GOT3 (cell line): Measurements from ENCODE around the gene BICDL2.

ENCODE experiments used
- DNase-seq: peaks from one replicate; lab custom pipeline; 2025; ENCODE audit warnings: mixed read lengths; lab: John Stamatoyannopoulos, UW

BICDL2 gene

DNA sequence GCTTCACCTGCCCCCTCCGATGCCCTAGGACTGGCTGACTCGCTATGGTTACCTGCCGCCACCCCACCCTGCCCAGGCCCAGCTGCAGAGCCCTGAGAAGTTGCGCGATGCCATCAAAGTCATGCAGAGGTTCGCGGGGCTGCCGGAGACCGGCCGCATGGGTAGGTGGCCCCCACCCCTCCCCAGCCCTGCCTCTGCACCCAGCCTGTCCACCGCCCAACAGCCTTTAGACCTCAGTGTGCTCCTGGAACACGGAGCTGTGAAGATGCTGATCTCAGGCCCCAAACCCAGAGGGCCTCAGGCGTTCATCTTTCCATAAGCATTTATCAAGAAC lies 10.6 kb upstream of the BICDL2 start:
- DNase-seq = no peak

DNA sequence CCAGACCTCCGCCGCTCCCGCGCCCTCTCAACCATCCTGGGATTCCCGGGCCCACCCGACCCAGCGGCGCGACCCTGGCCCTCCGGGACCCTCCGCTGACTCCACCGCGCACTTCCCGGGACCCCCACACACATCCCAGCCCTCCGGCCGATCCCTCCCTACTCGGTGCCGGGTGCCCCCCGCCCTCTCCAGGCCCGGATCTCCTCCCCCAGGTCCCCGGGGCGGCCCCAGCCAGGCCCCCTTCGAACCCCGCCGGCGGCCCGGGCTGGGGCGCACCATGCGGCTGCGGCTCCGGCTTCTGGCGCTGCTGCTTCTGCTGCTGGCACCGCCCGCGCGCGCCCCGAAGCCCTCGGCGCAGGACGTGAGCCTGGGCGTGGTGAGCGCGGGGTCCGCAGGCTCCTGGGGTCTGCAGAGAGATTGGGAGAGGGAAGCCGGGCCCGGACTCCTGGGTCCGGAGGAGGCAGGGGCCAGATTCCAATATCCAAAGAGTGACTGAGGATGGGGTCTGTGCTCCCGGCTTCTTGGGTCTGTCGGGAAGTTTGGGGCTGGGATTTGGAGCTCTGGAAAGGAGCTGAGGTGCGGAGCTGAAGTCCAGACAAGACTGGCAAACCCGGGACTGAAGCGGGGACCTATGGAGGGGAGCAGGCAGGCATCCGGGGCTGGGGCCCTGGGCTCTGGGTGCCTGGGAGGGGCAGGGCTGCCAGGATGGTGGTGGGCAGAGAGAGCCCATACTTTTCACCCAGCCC lies 10.1 kb upstream of the BICDL2 start:
- no peak for DNase-seq

DNA sequence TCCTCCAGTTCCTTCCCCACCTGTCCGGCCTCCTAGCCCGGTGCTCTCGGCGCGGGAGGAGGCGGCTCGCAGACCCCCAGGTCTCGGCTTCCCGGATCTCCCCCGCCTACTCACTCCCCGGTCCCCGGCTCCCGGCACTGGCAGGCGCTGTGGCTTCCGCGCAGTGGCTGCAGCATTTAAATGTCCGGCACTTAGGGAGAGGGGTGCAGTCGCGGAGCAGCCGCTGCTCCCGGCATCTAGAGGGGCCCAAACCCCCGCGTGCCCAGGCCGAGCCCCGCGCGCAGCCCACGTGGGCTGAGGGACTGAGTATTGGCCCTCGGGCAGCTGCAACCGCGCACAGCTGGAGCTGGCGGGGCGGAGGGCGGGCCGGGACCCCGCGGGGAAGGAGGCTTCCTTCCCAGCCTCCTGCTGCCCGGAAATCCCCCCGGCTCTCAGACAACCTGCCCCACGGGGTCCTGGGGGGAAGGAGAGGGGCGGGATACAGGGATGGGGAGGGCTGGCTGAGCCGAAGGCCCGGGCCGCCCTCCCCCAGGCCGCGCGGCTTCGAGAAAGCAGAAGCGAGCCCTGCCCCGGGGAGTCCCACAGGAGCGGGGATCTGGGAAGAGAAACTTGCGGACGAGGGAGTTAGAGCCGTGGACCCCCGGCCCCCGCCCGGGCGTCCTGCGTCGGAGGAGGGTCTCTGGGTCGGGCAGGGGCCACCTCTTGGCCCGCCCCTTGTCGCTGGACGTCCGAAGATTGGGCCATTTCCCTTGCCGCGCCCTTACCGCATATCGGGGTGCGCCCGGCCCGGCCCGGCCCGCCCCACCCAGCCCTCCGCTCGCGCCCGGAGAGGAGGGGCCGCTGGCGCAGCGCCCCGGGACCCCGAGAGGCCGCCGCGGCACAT lies 9.3 kb upstream of the BICDL2 start, which contains the start of gene MMP25:
MMP25 (plus strand) TSS at position 804 of the 883 bp plus-strand sequence. CDS start 357 bp downstream, outside the sequence.
- no peak for DNase-seq

GRCh38 chr16:3044708-3045107 lies 8.0 kb upstream of the BICDL2 start:
- no peak for DNase-seq

GRCh38 chr16:3042376-3042775 lies 5.6 kb upstream of the BICDL2 start:
- no peak for DNase-seq

- DNase-seq = no peak
These were observed 2.2 kb upstream of the BICDL2 start for GRCh38 chr16:3038896-3039295.

GRCh38 chr16:3038256-3038655 lies 1.5 kb upstream of the BICDL2 start:
- DNase-seq = no peak

- DNase-seq = no peak
These were observed 595 bp downstream of the BICDL2 start for GRCh38 chr16:3035972-3036725.

DNA sequence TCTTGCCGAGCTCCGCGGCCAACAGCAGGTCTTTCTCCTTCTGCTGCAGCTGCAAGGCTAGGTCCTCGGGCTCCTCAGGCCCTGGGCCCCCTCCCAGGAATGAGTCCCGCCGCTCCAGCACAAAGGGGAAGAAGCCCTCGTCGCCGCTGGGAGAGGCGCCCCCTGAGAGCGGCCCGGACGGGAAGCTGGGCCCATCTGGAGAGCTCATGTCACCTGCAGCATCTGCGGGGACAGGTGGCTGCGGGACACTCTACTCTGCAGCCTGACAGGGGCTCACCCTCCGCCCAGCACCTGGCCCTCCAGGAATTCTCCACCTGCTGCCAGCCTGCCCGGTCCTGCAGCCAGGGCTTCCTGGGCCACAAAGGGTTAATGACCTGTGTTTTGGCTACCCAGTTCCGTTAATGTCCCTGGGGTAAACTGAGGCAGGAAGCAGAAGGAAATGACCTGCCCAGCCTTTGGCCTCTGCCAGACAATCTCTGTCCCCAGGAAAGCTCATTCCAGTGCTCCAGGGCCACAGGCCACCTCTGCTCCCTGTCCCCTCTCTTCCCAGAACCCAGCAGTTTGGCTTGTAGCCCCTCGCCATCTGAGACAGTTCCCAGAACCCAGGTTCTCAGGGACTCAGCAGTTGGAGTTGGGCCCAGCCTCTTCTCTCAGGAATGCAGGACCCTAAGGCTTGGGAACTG lies 1.3 kb downstream of the BICDL2 start:
- no peak for DNase-seq

- no peak for DNase-seq
These were observed 4.1 kb downstream of the BICDL2 start for GRCh38 chr16:3032624-3033023.

DNA sequence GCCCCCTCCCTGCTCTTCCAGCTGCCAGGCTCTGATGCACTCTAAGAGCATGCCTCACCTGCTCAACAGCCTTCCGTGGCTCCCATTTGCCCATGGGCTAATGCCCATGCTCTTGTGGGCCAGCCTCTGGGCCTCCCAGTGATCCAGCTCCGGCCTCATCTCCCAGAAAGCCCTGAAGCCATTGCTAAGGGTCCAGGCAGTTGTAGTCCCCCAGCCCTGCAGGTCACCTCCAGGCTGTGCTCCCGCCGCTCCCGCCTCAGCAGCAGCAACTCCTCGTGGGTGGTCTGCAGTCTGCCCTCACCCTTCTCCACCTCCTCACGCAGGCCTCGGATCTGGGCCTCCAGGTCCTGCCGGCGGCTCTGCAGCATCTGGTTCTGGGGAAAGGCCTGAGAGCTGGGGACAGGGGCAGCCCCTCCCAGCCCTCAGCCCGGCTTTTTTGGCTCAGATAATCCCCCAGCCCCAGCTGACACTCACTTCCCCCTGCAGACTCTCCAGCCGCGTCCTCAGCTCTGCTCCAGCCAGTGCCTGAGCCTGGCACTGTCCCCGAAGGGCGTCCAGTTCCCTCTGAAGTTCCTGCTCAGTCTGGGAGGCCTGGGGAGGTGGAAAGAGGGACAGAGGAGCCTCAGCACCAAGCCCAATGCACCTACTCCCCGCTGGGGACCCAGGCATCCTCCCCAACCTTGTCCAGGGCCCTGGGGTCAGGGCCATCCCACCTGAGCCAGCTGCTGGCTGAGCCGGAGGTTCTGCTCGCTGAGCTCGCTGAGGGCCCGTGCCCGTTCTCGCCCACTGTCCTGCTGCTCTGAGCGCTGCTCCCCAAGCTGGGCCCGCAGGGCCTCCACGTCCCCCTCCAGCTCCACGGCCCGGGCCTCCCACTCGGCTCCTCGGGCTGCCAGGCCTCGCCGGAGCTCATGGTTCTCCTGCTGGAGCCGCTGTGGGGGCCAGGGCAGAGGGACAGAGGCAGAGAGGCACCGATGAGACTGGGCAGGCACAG lies 6.2 kb downstream of the BICDL2 start:
- DNase-seq = no peak

DNA sequence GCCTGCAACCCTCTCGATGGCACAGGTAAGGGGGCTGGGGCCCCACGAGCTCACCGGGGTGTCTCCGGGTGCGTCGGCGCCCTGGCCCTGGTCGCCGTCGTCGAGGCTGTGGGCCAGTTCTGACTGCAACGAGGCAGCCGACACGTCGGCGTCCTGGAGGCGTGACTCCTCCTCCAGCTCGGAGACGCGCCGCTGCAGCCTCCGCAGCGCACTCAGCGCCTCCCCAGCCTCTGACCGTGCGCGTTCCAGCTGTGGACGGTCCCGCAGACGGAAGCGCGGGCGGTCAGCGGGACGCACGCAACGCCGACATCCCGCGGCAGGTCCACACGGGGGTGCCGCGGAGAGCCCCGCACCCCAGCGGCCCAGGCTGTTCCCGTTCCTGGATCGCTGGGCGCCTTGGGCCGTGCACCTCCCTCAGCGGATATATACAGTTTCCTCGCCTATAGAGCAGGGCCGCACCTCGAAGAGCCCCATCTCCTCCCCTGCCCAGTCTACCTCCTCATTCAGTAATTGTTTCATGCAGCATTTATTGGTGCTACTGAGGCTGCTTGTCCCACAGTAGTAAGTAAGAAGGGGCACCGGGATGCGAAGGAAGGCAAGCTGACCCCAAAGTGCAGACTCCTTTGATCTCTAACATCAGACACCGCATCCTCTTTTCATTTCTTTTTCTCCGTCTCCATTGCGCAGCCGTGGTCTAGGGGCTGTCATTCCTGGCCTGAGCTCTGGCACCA lies 7.1 kb downstream of the BICDL2 start:
- DNase-seq = no peak

GRCh38 chr16:3028716-3029319 lies 7.9 kb downstream of the BICDL2 start:
- DNase-seq = no peak

DNA sequence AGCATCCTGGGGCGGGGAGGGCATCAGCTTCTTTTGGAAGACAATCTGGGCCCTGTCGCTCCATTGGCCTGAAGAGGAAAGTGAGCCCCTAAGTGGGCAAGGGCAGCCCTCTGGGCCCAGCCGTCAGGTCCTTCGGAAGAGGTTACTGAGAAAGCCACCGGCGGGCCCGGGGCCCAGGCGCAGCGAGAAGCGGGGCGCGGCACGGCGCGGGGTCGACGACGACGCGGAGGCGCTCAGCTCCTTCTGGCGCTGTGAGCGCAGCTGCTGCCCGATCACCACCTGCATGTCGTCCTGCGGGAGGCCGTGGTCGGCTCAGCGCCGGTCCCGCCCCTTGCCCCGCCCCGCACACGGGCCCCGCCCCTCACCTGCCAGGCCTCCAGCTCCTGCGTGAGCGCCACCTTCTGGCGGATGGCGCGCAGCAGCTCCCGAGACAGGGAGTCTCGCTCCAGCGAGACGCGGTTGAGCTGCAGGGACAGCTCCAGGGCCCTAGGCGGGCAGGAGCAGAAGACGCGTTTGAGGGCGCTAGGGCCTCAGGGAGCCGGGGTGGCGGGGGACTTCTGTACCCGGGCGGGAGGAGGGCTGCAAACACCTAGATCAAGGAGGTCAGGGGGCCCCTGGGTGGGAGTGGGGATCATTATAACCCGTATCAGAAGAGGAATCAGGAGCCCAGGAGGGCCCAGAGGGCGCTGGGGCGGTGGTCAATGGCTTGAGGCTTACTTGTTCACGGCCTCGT lies 8.6 kb downstream of the BICDL2 start:
- no peak for DNase-seq

DNA sequence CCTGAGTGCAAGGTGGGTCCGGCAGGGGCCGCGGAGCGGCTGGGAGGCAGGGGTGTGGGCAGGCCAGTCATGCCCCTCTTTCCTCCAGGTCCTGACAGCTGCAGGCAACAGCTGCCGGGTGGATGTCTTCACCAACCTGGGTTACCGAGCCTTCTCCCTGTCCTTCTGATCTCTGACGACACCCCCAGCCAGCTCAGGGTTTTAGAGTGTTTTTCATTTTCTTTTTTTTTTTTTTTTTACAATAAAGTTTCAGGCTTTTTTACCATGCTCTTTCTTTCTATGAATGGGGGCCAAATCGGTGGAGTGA lies 9.3 kb downstream of the BICDL2 start:
- no peak for DNase-seq

DNA sequence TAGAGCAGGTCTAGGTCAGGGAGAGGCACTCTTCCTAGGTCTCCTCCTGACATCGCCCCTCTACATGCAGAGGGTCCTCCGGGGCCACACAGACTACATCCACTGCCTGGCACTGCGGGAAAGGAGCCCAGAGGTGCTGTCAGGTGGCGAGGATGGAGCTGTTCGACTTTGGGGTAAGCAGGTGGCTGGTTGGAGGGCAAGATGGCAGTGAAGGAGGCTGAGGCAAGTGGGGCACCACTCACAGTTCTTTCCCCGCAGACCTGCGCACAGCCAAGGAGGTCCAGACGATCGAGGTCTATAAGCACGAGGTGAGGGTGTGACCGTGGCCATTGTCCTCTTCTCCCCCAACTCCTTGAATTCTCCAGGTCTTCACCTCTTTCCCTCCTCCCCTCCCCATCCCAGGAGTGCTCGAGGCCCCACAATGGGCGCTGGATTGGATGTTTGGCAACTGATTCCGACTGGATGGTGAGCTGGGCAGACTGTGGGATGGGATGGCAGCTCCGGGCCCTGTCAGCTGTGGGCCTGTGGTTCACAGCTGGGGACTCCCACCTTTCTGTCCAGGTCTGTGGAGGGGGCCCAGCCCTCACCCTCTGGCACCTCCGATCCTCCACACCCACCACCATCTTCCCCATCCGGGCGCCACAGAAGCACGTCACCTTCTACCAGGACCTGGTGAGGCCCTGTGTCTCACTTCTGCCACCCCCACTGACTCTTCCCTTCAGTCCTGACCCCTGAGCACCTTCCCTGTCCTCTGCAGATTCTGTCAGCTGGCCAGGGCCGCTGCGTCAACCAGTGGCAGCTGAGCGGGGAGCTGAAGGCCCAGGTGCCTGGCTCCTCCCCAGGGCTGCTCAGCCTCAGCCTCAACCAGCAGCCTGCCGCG lies 9.9 kb downstream of the BICDL2 start:
- no peak for DNase-seq

GRCh38 chr16:3026003-3026378 lies 10.8 kb downstream of the BICDL2 start:
- no peak for DNase-seq
